Endothelial cell (in vitro differentiated cells): ENCODE measurements around the gene MANSC1. TPM values are rescaled to one million over a fixed set of nuclear protein-coding genes. Genes with fewer than 3 reads are reported as not detected.

Source experiments
- DNase-seq: peaks from one replicate; pipeline ENCODE4 v3.0.0; 2021; ENCODE audit warnings: low spot score
- H3K27ac Mint-ChIP-seq: one replicate; pipeline ENCODE4 v1.8.0; 2021; ENCODE audit warnings: mixed read lengths, inconsistent platforms; ENCODE audit not compliant: unreplicated experiment
- H3K27me3 Mint-ChIP-seq: one replicate; pipeline ENCODE4 v1.8.0; 2021; ENCODE audit warnings: mild to moderate bottlenecking, moderate library complexity, mixed read lengths, inconsistent platforms; ENCODE audit not compliant: unreplicated experiment
- H3K36me3 Mint-ChIP-seq: one replicate; pipeline ENCODE4 v1.8.0; 2021; ENCODE audit warnings: mild to moderate bottlenecking, low read depth, mixed read lengths, inconsistent platforms; ENCODE audit not compliant: unreplicated experiment
- H3K4me1 Mint-ChIP-seq: one replicate; pipeline ENCODE4 v1.8.0; 2021; ENCODE audit warnings: mild to moderate bottlenecking, mixed read lengths, inconsistent platforms; ENCODE audit not compliant: unreplicated experiment
- H3K4me3 Mint-ChIP-seq: one replicate; pipeline ENCODE4 v1.8.0; 2021; ENCODE audit warnings: mild to moderate bottlenecking, mixed read lengths, inconsistent platforms; ENCODE audit not compliant: unreplicated experiment
- H3K9me3 Mint-ChIP-seq: one replicate; pipeline ENCODE4 v1.8.0; 2021; ENCODE audit warnings: mixed read lengths, inconsistent platforms; ENCODE audit not compliant: unreplicated experiment
- total RNA-seq: library from RNA; stranded (reverse); fragmentation: NEBNext Ultra II Directional; extraction: Animal tissue kit (Norgen Biotek cat#: 25700); gene quantifications from one replicate; pipeline ENCODE4 v1.2.1, GENCODE V29; 2021; ENCODE audit not compliant: unreplicated experiment
- TF ChIP-seq, protein P1 (sequence below): fragments of 200-600 bp; sonication (generic); IDR thresholded peaks from one replicate; pipeline ENCODE4 v1.5.0; 2021; ENCODE audit warnings: antibody characterized with exemption; ENCODE audit not compliant: unreplicated experiment

The MANSC1 gene
- total RNA-seq, 1 donor from 2014 or later = 21.7 TPM

DNA sequence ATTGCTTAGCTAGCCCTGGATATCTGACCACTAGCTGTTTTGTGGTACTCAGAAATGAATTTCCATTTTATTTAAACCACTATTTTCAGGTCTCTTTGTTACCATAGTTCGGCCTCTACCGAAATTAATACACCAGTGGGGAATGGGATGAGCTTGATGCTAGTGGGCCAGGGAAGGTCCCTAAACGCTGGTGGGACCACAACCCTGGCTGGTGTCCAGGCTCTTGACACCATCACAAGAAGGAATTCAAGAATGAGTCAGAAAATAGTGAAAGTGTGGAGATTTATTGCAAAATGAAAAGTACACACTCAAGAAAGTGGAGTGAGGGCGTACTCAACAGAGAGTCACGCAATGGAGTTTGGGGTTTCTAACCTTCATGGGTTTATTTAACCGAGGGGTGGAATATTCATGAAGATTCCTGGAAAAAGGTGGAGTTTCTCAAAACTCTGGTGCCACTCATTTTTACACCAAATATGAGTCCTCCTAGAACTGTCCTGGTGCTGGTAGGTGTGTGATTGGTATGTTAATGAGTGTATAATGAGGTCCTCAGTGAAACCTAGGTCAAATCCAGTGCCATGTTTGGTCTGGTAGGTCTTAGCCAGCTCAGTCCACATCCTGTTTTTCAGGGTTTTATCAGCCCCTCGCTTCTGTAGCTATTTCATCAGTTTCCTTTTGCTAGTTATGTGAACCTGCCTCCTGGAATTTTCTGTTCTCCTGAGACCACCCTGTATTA is 44.3 kb downstream of the MANSC1 start:
- TF ChIP-seq, protein P1, sequence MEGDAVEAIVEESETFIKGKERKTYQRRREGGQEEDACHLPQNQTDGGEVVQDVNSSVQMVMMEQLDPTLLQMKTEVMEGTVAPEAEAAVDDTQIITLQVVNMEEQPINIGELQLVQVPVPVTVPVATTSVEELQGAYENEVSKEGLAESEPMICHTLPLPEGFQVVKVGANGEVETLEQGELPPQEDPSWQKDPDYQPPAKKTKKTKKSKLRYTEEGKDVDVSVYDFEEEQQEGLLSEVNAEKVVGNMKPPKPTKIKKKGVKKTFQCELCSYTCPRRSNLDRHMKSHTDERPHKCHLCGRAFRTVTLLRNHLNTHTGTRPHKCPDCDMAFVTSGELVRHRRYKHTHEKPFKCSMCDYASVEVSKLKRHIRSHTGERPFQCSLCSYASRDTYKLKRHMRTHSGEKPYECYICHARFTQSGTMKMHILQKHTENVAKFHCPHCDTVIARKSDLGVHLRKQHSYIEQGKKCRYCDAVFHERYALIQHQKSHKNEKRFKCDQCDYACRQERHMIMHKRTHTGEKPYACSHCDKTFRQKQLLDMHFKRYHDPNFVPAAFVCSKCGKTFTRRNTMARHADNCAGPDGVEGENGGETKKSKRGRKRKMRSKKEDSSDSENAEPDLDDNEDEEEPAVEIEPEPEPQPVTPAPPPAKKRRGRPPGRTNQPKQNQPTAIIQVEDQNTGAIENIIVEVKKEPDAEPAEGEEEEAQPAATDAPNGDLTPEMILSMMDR = no peak
- H3K27ac Mint-ChIP-seq = no peak overlapping the region
- no peaks in the 10 kb centered on the region for H3K9me3 Mint-ChIP-seq

GRCh38 chr12:12302976-12303375 is 47.1 kb downstream of the MANSC1 start:
- Mint-ChIP-seq H3K9me3 (no peaks in the 10 kb centered on the region), H3K4me3 (no peak overlapping the region), H3K27me3 (no peaks in the 10 kb centered on the region), H3K27ac (no peak overlapping the region), H3K4me1 (peaks cover 5% of the 10 kb centered on the region), H3K36me3 (no peaks in the 10 kb centered on the region)
- TF ChIP-seq, protein P1 = no peak
- no peak for DNase-seq

More for the DNA sequence above, 44.3 kb downstream of the MANSC1 start:
- H3K4me1 Mint-ChIP-seq = peaks cover 5% of the 10 kb centered on the region
- DNase-seq = no peak
- no peaks in the 10 kb centered on the region for H3K36me3 Mint-ChIP-seq
- no peaks in the 10 kb centered on the region for H3K27me3 Mint-ChIP-seq
- H3K4me3 Mint-ChIP-seq = no peak overlapping the region

GRCh38 chr12:12301122-12301521 is 48.9 kb downstream of the MANSC1 start:
- Mint-ChIP-seq H3K4me1 (peaks cover 3% of the 10 kb centered on the region), H3K36me3 (no peaks in the 10 kb centered on the region), H3K27me3 (peaks cover 2% of the 10 kb centered on the region), H3K27ac (no peak overlapping the region), H3K4me3 (no peak overlapping the region), H3K9me3 (no peaks in the 10 kb centered on the region)
- TF ChIP-seq, protein P1 = no peak
- no peak for DNase-seq

GRCh38 chr12:12297201-12297830 is 52.7 kb downstream of the MANSC1 start:
- Mint-ChIP-seq H3K27me3 (peaks cover 6% of the 10 kb centered on the region), H3K4me3 (no peak overlapping the region), H3K36me3 (peaks cover 3% of the 10 kb centered on the region), H3K4me1 (peaks cover 19% of the 10 kb centered on the region), H3K9me3 (no peaks in the 10 kb centered on the region), H3K27ac (no peak overlapping the region)
- DNase-seq = no peak
- TF ChIP-seq, protein P1 = no peak
